ACC112 (cell line): ENCODE data around the gene DNM3.

Source experiments
- H2AFZ ChIP-seq: fragments of 200-600 bp; sonication (generic); one replicate; pipeline ENCODE4 v1.6.0; 2017; ENCODE audit warnings: antibody characterized with exemption, low read length; ENCODE audit not compliant: unreplicated experiment
- H3K27ac ChIP-seq: fragments of 200-600 bp; sonication (generic); 2 replicates; pipeline ENCODE4 v1.5.1; 2014; ENCODE audit warnings: low read depth, mild to moderate bottlenecking, antibody characterized with exemption, low read length, moderate library complexity
- H3K27me3 ChIP-seq: fragments of 200-600 bp; sonication (generic); 2 replicates; pipeline ENCODE4 v1.6.1; 2014; ENCODE audit warnings: mild to moderate bottlenecking, antibody characterized with exemption, low read length, moderate library complexity, mixed read lengths; ENCODE audit not compliant: insufficient read depth
- H3K36me3 ChIP-seq: fragments of 200-600 bp; sonication (generic); 2 replicates; pipeline ENCODE4 v1.6.1; 2016; ENCODE audit warnings: mild to moderate bottlenecking, antibody characterized with exemption, low read length, moderate library complexity, mixed read lengths; ENCODE audit not compliant: insufficient read depth
- H3K4me1 ChIP-seq: fragments of 200-600 bp; sonication (generic); one replicate; pipeline ENCODE4 v1.6.1; 2016; ENCODE audit warnings: low read length, mixed read lengths; ENCODE audit not compliant: insufficient read depth, unreplicated experiment, control insufficient read depth
- H3K4me3 ChIP-seq: fragments of 200-600 bp; sonication (generic); 2 replicates; pipeline ENCODE4 v1.5.1; 2014; ENCODE audit warnings: mild to moderate bottlenecking, low read depth, low read length
- H3K79me2 ChIP-seq: fragments of 200-600 bp; sonication (generic); one replicate; pipeline ENCODE4 v1.6.0; 2016; ENCODE audit warnings: low read length; ENCODE audit not compliant: control insufficient read depth, unreplicated experiment, insufficient read depth

The DNM3 gene

GRCh38 chr1:172395576-172395975 is 554.3 kb downstream of the DNM3 start:
- no peak overlapping the region for H3K4me3 ChIP-seq
- no peaks in the 10 kb centered on the region for H3K27me3 ChIP-seq
- no peaks in the 10 kb centered on the region for H3K79me2 ChIP-seq
- H3K36me3 ChIP-seq, result no peaks in the 10 kb centered on the region
- H3K27ac ChIP-seq, result no peak overlapping the region
- no peak overlapping the region for H2AFZ ChIP-seq
- H3K4me1 ChIP-seq, result peaks cover 56% of the 10 kb centered on the region

DNA sequence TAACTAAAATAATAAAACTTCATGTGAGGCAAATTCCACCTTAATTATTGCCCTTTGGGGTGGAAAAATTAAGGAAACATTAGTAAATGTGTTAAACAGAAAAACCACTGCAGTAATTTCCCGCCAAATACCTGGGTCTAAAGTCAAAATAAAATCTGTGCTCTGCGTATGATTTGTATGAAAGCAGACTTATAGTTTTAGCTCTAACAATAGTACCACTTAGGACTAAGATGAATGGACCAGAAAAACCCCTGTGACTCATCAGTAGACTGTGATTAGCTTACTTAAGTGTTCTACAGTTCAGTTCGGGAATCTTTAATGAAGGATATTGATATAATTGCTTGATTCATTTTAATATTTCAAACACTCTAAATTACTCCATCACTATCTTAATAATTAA is 555.9 kb downstream of the DNM3 start:
- H3K27me3 ChIP-seq, result no peaks in the 10 kb centered on the region
- no peak overlapping the region for H3K4me3 ChIP-seq
- no peak overlapping the region for H3K27ac ChIP-seq
- no peaks in the 10 kb centered on the region for H3K79me2 ChIP-seq
- H2AFZ ChIP-seq, result no peak overlapping the region
- peaks cover 45% of the 10 kb centered on the region for H3K4me1 ChIP-seq
- no peaks in the 10 kb centered on the region for H3K36me3 ChIP-seq

DNA sequence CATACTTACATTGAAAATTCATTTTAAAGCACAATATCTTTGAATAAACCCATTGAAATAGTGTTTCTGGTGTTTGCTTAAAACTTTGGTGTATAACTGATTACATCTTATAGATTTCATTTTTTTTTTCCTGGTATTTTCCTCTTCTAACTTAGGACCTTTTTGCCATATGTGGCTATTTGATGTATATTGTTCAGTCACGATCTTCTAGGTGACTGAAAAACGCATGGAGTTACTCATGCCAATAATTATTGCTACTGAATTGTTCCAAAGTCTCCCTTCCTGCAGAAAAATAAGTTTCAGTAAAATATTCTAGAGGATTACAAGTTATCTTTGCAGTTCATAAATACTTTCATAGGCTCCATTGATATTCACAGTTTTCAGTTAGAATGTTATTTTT is 556.3 kb downstream of the DNM3 start:
- Histone ChIP-seq H3K36me3 (no peaks in the 10 kb centered on the region), H3K4me3 (no peak overlapping the region), H3K79me2 (no peaks in the 10 kb centered on the region), H3K27ac (no peak overlapping the region), H2AFZ (no peak overlapping the region), H3K27me3 (no peaks in the 10 kb centered on the region), H3K4me1 (peaks cover 45% of the 10 kb centered on the region)

- Histone ChIP-seq H2AFZ (no peak overlapping the region), H3K4me1 (peaks cover 45% of the 10 kb centered on the region)
These were observed 556.9 kb downstream of the DNM3 start for GRCh38 chr1:172398193-172398592.

GRCh38 chr1:172398970-172399755 is 557.9 kb downstream of the DNM3 start:
- no peaks in the 10 kb centered on the region for H3K27me3 ChIP-seq
- peaks cover 37% of the 10 kb centered on the region for H3K4me1 ChIP-seq
- H3K4me3 ChIP-seq, result peak overlapping the region; percentile 55
- peak overlapping the region; percentile 83 for H3K27ac ChIP-seq
- no peaks in the 10 kb centered on the region for H3K36me3 ChIP-seq
- no peaks in the 10 kb centered on the region for H3K79me2 ChIP-seq
- peak overlapping the region; percentile 55 for H2AFZ ChIP-seq

More at GRCh38 chr1:172398193-172398592, 556.9 kb downstream of the DNM3 start:
- Histone ChIP-seq H3K79me2 (no peaks in the 10 kb centered on the region), H3K36me3 (no peaks in the 10 kb centered on the region), H3K27me3 (no peaks in the 10 kb centered on the region), H3K27ac (peak overlapping the region; percentile 83), H3K4me3 (no peak overlapping the region)

GRCh38 chr1:172399756-172400721 is 558.7 kb downstream of the DNM3 start:
- peaks cover 34% of the 10 kb centered on the region for H3K4me1 ChIP-seq

DNA sequence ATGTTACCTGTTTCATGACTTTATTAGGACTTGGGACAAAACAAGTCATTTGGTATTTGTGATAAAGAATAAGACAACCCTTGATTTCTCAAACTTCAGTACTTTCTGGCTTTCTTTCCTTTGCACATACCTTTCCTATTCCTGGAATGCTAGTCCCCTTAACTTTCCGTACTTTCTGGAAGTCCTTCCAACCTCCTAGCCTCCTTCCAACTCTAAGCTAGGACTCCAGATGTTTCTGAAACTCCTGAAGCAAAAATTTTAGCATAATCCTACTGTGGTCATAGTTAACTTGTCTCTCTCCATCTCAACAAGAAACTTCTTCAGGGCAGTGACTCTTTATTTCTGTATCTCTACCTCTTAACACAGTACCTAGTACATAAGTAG is 559.4 kb downstream of the DNM3 start:
- Histone ChIP-seq H3K4me1 (peaks cover 34% of the 10 kb centered on the region), H3K79me2 (no peaks in the 10 kb centered on the region), H3K36me3 (no peaks in the 10 kb centered on the region), H3K4me3 (no peak overlapping the region), H2AFZ (no peak overlapping the region), H3K27ac (no peak overlapping the region), H3K27me3 (no peaks in the 10 kb centered on the region)

More at GRCh38 chr1:172399756-172400721, 558.7 kb downstream of the DNM3 start:
- Histone ChIP-seq H3K36me3 (no peaks in the 10 kb centered on the region), H3K4me3 (no peak overlapping the region), H3K79me2 (no peaks in the 10 kb centered on the region), H2AFZ (peak overlapping the region; percentile 62), H3K27me3 (no peaks in the 10 kb centered on the region), H3K27ac (no peak overlapping the region)

DNA sequence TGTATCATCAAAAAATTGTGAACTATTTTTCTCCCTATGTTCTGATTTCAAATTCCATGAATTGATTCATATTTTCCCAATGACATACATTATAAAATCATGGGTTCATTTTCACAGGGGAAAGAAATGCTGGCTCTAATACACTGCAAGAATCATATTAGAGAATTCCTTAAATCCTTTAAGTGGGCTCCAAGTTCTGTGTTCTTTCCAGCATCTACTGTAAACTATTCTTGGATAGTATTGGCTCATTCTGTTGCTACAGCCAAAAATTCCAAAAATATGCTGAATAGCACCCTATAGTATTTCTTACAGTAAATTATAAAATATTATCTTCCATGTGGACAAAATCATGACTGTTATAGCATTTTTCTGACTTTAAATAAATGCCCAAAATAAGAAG is 560.2 kb downstream of the DNM3 start:
- H2AFZ ChIP-seq, result no peak overlapping the region
- H3K36me3 ChIP-seq, result no peaks in the 10 kb centered on the region
- H3K4me3 ChIP-seq, result no peak overlapping the region
- peaks cover 38% of the 10 kb centered on the region for H3K4me1 ChIP-seq
- no peaks in the 10 kb centered on the region for H3K27me3 ChIP-seq
- no peak overlapping the region for H3K27ac ChIP-seq
- no peaks in the 10 kb centered on the region for H3K79me2 ChIP-seq

DNA sequence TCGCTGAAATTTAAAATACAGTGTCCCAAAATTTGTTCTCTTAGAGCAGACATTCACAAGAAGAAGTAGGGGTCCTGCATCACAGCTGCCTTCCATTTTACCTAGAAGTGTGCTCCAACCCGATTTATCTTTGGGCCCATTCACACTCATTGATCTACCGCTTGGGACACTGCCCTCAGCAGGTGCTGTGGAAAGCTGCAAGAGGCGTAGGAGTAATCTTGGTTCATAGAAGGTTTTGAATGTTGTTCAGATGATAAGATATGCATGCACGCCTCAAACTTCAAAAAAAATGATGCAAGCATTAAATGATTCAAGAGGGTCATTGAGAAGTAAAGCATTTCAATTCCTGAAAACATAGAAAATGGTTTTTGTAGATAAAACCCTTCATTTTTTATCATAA is 560.6 kb downstream of the DNM3 start:
- no peak overlapping the region for H3K4me3 ChIP-seq
- no peak overlapping the region for H2AFZ ChIP-seq
- H3K27ac ChIP-seq, result no peak overlapping the region
- H3K36me3 ChIP-seq, result no peaks in the 10 kb centered on the region
- H3K79me2 ChIP-seq, result no peaks in the 10 kb centered on the region
- H3K4me1 ChIP-seq, result peaks cover 35% of the 10 kb centered on the region
- H3K27me3 ChIP-seq, result no peaks in the 10 kb centered on the region

- H3K4me3 ChIP-seq, result no peak overlapping the region
These were observed 561.7 kb downstream of the DNM3 start for GRCh38 chr1:172402878-172403569.

More at GRCh38 chr1:172402878-172403569, 561.7 kb downstream of the DNM3 start:
- Histone ChIP-seq H2AFZ (no peak overlapping the region), H3K36me3 (no peaks in the 10 kb centered on the region), H3K27me3 (no peaks in the 10 kb centered on the region), H3K79me2 (no peaks in the 10 kb centered on the region), H3K4me1 (peaks cover 24% of the 10 kb centered on the region), H3K27ac (no peak overlapping the region)
